A549 (cell line): ENCODE results near the gene VGF. TPM values are rescaled to one million over a fixed set of nuclear protein-coding genes. Genes with fewer than 3 reads are reported as not detected.

Experiments used
- ATAC-seq, 2 experiments: fragments of 200-7000 bp in 1 of 2; fragments of >200 bp in 1 of 2; cut with Nextera tagmentation in 1 of 2; cut with Tn5 transposase in 1 of 2; 3 replicates each; pipeline versions ENCODE4 v1.8.0 to v1.9.1; 2018 to 2020; ENCODE audit warnings: mild to moderate bottlenecking in 1 of 2, moderate library complexity in 1 of 2
- CTCF ChIA-PET: fragments of 300-600 bp; sonication (Branson Sonifier 250); formaldehyde crosslinking; extraction: SDS; loops from one replicate; lab custom pipeline; 2021; ENCODE audit warnings: antibody characterized with exemption, inconsistent platforms; lab: Yijun Ruan, JAX
- POLR2A ChIA-PET: fragments of 350-600 bp; formaldehyde crosslinking; extraction: SDS; loops from one replicate; lab custom pipeline; 2021; ENCODE audit warnings: antibody characterized with exemption, inconsistent platforms; lab: Yijun Ruan, JAX
- DNase-seq, 2 experiments: peaks; one replicate each; pipeline versions ENCODE4 v3.0.0 to v3.0.0-alpha.2; 2011 to 2016; ENCODE audit warnings: low read depth in 1 of 2, low spot score in 1 of 2
- FAIRE-seq: peaks from 2 replicates; lab custom pipeline; 2011; peaks lifted over from hg19 to GRCh38; lab: Jason Lieb, UNC
- H3K27ac ChIP-seq, 2 experiments: fragments of >200 bp; sonication (Bioruptor Twin); formaldehyde crosslinking; 3 replicates each; pipeline ENCODE4 v1.5.1; 2016 to 2017
- H3K4me1 ChIP-seq: fragments of >200 bp; sonication (Bioruptor Twin); formaldehyde crosslinking; 3 replicates; pipeline ENCODE4 v1.6.1; 2016
- H3K4me2 ChIP-seq: fragments of >200 bp; sonication (Bioruptor Twin); formaldehyde crosslinking; 3 replicates; pipeline ENCODE4 v1.6.1; 2016
- H3K4me3 ChIP-seq: fragments of >200 bp; sonication (Bioruptor Twin); formaldehyde crosslinking; 3 replicates; pipeline ENCODE4 v1.5.1; 2016
- H3K9me3 ChIP-seq: fragments of >200 bp; sonication (Bioruptor Twin); formaldehyde crosslinking; 3 replicates; pipeline ENCODE4 v1.6.1; 2016
- BCL3 ChIP-seq: fragments of >200 bp; sonication (Bioruptor Twin); formaldehyde crosslinking; IDR thresholded peaks from 3 replicates; pipeline ENCODE4 v1.6.1; 2016
- CEBPB ChIP-seq, 2 experiments: fragments of >200 bp in 1 of 2; sonication (Bioruptor Twin) in 1 of 2; formaldehyde crosslinking in 1 of 2; IDR thresholded peaks; 2 replicates each; pipeline ENCODE4 v1.6.1; 2012 to 2016
- ELK1 ChIP-seq: fragments of 150-350 bp; IDR thresholded peaks from 2 replicates; pipeline ENCODE4 v1.6.1; 2014; ENCODE audit warnings: low read depth, mild to moderate bottlenecking, low read length
- EP300 ChIP-seq, 2 experiments: fragments of >200 bp; sonication (Bioruptor Twin); formaldehyde crosslinking; IDR thresholded peaks; 2 replicates in 1 of 2; 3 replicates in 1 of 2; pipeline ENCODE4 v1.6.1; 2016 to 2017
- ESRRA ChIP-seq: fragments of 150-350 bp; IDR thresholded peaks from 2 replicates; pipeline ENCODE4 v1.6.1; 2014; ENCODE audit warnings: mild to moderate bottlenecking, low read length, borderline replicate concordance
- FOSB ChIP-seq: fragments of 250-450 bp; sonication (Bioruptor Pico); IDR thresholded peaks from 2 replicates; pipeline ENCODE4 v1.5.0; 2020; ENCODE audit warnings: mild to moderate bottlenecking, moderate library complexity
- HOXB5 ChIP-seq: fragments of 250-450 bp; sonication (Bioruptor Pico); IDR thresholded peaks from 2 replicates; pipeline ENCODE4 v1.5.0; 2020; ENCODE audit warnings: mild to moderate bottlenecking, moderate library complexity
- KDM1A ChIP-seq: fragments of 200-600 bp; sonication (generic); IDR thresholded peaks from 2 replicates; pipeline ENCODE4 v1.6.1; 2016; ENCODE audit warnings: low read depth, mild to moderate bottlenecking
- KDM5A ChIP-seq: fragments of 200-600 bp; sonication (generic); IDR thresholded peaks from 2 replicates; pipeline ENCODE4 v1.6.1; 2016; ENCODE audit warnings: antibody characterized with exemption, mild to moderate bottlenecking
- NFE2L2 ChIP-seq: fragments of 150-350 bp; conservative IDR thresholded peaks from 2 replicates; pipeline ENCODE4 v1.6.1; 2014; ENCODE audit warnings: low read length
- NPAS2 ChIP-seq: fragments of 250-450 bp; sonication (Bioruptor Pico); IDR thresholded peaks from 2 replicates; pipeline ENCODE4 v1.8.0; 2022; ENCODE audit warnings: mild to moderate bottlenecking, moderate library complexity, borderline replicate concordance
- REST ChIP-seq: fragments of 200-600 bp; sonication (generic); IDR thresholded peaks from 2 replicates; pipeline ENCODE4 v1.6.1; 2016; ENCODE audit warnings: antibody characterized with exemption, mild to moderate bottlenecking, moderate library complexity
- RNF2 ChIP-seq: fragments of 200-600 bp; sonication (generic); IDR thresholded peaks from 2 replicates; pipeline ENCODE4 v1.6.1; 2016; ENCODE audit warnings: low read depth, mild to moderate bottlenecking, antibody characterized with exemption, moderate library complexity, borderline replicate concordance
- TFCP2L1 ChIP-seq: fragments of 250-450 bp; sonication (Bioruptor Pico); IDR thresholded peaks from 2 replicates; pipeline ENCODE4 v1.5.0; 2021; ENCODE audit warnings: mild to moderate bottlenecking
- TP53 ChIP-seq: fragments of 250-450 bp; sonication (Bioruptor Pico); IDR thresholded peaks from 2 replicates; pipeline ENCODE4 v1.5.0; 2021; ENCODE audit warnings: mild to moderate bottlenecking, moderate library complexity
- ZNF302 ChIP-seq: fragments of 250-450 bp; sonication (Bioruptor Pico); IDR thresholded peaks from 2 replicates; pipeline ENCODE4 v1.9.0; 2021; ENCODE audit warnings: inconsistent platforms, mild to moderate bottlenecking, moderate library complexity
- WGBS: methylation state at CpG from one replicate; pipeline ENCODE4 v1.1.6; 2017; ENCODE audit errors: missing lambda C conversion rate; 5-methylcytosine and 5-hydroxymethylcytosine counted together
- polyA plus RNA-seq, 4 experiments: library from polyadenylated mRNA; depleted of rRNA in 3 of 4; stranded (reverse); fragments of >200 nt; fragmentation: RNase III in 1 of 4; extraction: RNeasy Plus Mini Kit Qiagen cat#74134 plus additional on column Dnase treatment in 1 of 4; gene quantifications; 2 replicates in 3 of 4; 3 replicates in 1 of 4; pipeline ENCODE4 v1.2.3, GENCODE V29; 2011 to 2017
- TF ChIP-seq, protein P1 (sequence below): fragments of >200 bp; sonication (Bioruptor Twin); formaldehyde crosslinking; IDR thresholded peaks from 3 replicates; pipeline ENCODE4 v1.5.1; 2016
- TF ChIP-seq, protein P2 (sequence below): IDR thresholded peaks from 2 replicates; pipeline ENCODE4 v1.6.1; 2012
- TF ChIP-seq, protein P3 (sequence below): IDR thresholded peaks from 2 replicates; pipeline ENCODE4 v1.6.1; 2012

Gene VGF
- polyA plus RNA-seq, 2 of the 4 experiments (the other 2 are of a cell fraction): 0.16 to 2.7 TPM

DNA sequence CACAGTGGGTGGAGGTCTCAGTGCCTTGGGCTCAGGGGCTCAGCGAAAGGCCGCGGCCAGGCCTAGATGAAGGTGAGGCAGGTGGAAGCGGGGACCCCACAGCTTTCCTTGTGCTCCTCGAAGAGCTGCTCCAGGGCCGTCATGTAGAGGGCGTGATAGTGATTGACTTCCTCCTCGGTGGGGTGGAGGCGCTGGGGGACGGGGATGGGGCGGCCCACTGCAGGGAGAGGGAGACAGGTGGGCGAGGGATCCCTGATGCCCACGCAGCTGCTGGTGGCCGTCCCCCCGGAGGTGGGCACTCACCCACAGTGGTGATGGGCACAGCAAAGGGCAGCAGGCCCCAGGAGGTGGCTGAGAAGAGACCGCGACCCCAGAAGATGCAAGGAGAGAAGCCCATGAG lies 30.5 kb upstream of the VGF start:
- FAIRE-seq (no peak), ATAC-seq (no peak), DNase-seq (no peak)
- TF ChIP-seq KDM1A (no peak), ESRRA (no peak), TP53 (CRISPR knock-in tag) (no peak), ZNF302 (CRISPR knock-in tag) (no peak), TFCP2L1 (CRISPR knock-in tag) (no peak), CEBPB (IDR thresholded peaks at IDR 0.05) (no peak), BCL3 (no peak), RNF2 (no peak), REST (no peak), KDM5A (no peak), HOXB5 (CRISPR knock-in tag) (no peak), EP300 (IDR thresholded peaks at IDR 0.05) (no peak), NPAS2 (CRISPR knock-in tag) (no peak), ELK1 (no peak), NFE2L2 (no peak), FOSB (no peak)
- TF ChIP-seq, protein P1, sequence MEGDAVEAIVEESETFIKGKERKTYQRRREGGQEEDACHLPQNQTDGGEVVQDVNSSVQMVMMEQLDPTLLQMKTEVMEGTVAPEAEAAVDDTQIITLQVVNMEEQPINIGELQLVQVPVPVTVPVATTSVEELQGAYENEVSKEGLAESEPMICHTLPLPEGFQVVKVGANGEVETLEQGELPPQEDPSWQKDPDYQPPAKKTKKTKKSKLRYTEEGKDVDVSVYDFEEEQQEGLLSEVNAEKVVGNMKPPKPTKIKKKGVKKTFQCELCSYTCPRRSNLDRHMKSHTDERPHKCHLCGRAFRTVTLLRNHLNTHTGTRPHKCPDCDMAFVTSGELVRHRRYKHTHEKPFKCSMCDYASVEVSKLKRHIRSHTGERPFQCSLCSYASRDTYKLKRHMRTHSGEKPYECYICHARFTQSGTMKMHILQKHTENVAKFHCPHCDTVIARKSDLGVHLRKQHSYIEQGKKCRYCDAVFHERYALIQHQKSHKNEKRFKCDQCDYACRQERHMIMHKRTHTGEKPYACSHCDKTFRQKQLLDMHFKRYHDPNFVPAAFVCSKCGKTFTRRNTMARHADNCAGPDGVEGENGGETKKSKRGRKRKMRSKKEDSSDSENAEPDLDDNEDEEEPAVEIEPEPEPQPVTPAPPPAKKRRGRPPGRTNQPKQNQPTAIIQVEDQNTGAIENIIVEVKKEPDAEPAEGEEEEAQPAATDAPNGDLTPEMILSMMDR: no peak
- TF ChIP-seq, protein P2, sequence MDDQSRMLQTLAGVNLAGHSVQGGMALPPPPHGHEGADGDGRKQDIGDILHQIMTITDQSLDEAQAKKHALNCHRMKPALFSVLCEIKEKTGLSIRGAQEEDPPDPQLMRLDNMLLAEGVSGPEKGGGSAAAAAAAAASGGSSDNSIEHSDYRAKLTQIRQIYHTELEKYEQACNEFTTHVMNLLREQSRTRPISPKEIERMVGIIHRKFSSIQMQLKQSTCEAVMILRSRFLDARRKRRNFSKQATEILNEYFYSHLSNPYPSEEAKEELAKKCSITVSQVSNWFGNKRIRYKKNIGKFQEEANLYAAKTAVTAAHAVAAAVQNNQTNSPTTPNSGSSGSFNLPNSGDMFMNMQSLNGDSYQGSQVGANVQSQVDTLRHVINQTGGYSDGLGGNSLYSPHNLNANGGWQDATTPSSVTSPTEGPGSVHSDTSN: no peak
- TF ChIP-seq, protein P3, sequence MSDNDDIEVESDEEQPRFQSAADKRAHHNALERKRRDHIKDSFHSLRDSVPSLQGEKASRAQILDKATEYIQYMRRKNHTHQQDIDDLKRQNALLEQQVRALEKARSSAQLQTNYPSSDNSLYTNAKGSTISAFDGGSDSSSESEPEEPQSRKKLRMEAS: no peak
- POLR2A ChIA-PET: no interaction called here
- H3K9me3 ChIP-seq: no peaks in the 10 kb centered on the region
- H3K4me1 ChIP-seq: peaks cover 10% of the 10 kb centered on the region
- H3K4me3 ChIP-seq: no peak overlapping the region
- no peak overlapping the region for H3K27ac ChIP-seq
- no peak overlapping the region for H3K4me2 ChIP-seq
- CTCF ChIA-PET: interaction anchor here (0.5 to 10.7 kb wide), 6 partner anchors 8 to 301 kb away, joined by 3 to 318 read pairs (median 6); partner anchors contain the start of genes ACHE, MOGAT3, PLOD3 and ZNHIT1
- 91% methylated on average over 17 of the region's 17 CpGs for WGBS
